CD14-positive monocyte (primary cell): ENCODE results near the gene CCL11. TPM values are rescaled to one million over a fixed set of nuclear protein-coding genes. Genes with fewer than 3 reads are reported as not detected.

Experiments
- DNase-seq, 3 donors: peaks; one replicate each; pipeline ENCODE4 v3.0.0-alpha.2; 2011 to 2022
- H2AFZ ChIP-seq: 2 replicates; pipeline ENCODE4 v1.6.0; 2012; ENCODE audit warnings: mild to moderate bottlenecking, low read depth, low read length, inconsistent platforms; ENCODE audit not compliant: insufficient read depth, poor library complexity, severe bottlenecking
- H3K27ac ChIP-seq, 2 donors: 1 replicate in 1 of 2; 2 replicates in 1 of 2; pipeline ENCODE4 v1.5.1; 2012 to 2013; ENCODE audit warnings: low read length in 2 of 2, control low read depth in 1 of 2, inconsistent platforms in 1 of 2, low read depth in 1 of 2, mild to moderate bottlenecking in 1 of 2
- H3K27me3 ChIP-seq, 2 donors: one replicate each; pipeline versions ENCODE4 v1.6.0 to v1.6.1; 2011 to 2013; ENCODE audit warnings: low read length in 2 of 2; ENCODE audit not compliant: control insufficient read depth in 2 of 2, insufficient read depth in 2 of 2
- H3K36me3 ChIP-seq, 2 donors: replicated peaks in 1 of 2; 1 replicate in 1 of 2; 2 replicates in 1 of 2; pipeline versions ENCODE4 v1.5.1 to v1.6.1; 2012 to 2013; ENCODE audit warnings: low read length in 2 of 2, control low read depth in 1 of 2, inconsistent platforms in 1 of 2, mild to moderate bottlenecking in 1 of 2; ENCODE audit not compliant: insufficient read depth in 2 of 2, control insufficient read depth in 1 of 2
- H3K4me1 ChIP-seq, 2 donors: 1 replicate in 1 of 2; 2 replicates in 1 of 2; pipeline versions ENCODE4 v1.5.1 to v1.6.1; 2012 to 2013; ENCODE audit warnings: low read length in 2 of 2, control low read depth in 1 of 2, inconsistent platforms in 1 of 2, mild to moderate bottlenecking in 1 of 2, moderate library complexity in 1 of 2; ENCODE audit not compliant: insufficient read depth in 2 of 2, control insufficient read depth in 1 of 2
- H3K4me2 ChIP-seq: replicated peaks from 2 replicates; pipeline ENCODE3; 2012; ENCODE audit warnings: low read length, moderate library complexity, mild to moderate bottlenecking; ENCODE audit not compliant: poor library complexity, severe bottlenecking; ENCODE audit errors: extremely low read depth
- H3K4me3 ChIP-seq, 3 experiments: fragments of 200-600 bp in 1 of 3; sonication (generic) in 1 of 3; replicated peaks in 1 of 3; 1 replicate in 2 of 3; 2 replicates in 1 of 3; pipeline ENCODE4 v1.5.1; 2011 to 2013; ENCODE audit warnings: low read length in 3 of 3, mild to moderate bottlenecking in 3 of 3, control low read depth in 2 of 3, low read depth in 2 of 3, inconsistent platforms in 1 of 3, moderate library complexity in 1 of 3
- H3K79me2 ChIP-seq: 2 replicates; pipeline ENCODE4 v1.6.0; 2012; ENCODE audit warnings: mild to moderate bottlenecking, control low read depth, inconsistent platforms, low read length, moderate library complexity; ENCODE audit not compliant: insufficient read depth
- H3K9ac ChIP-seq: 2 replicates; pipeline ENCODE4 v1.6.0; 2017; ENCODE audit warnings: low read length, mild to moderate bottlenecking; ENCODE audit not compliant: insufficient read depth, poor library complexity, severe bottlenecking
- H3K9me3 ChIP-seq, 2 donors: replicated peaks in 1 of 2; 1 replicate in 1 of 2; 2 replicates in 1 of 2; pipeline versions ENCODE4 v1.5.1 to v1.6.1; 2012 to 2013; ENCODE audit warnings: low read length in 2 of 2, control low read depth in 1 of 2; ENCODE audit not compliant: control insufficient read depth in 1 of 2, insufficient read depth in 1 of 2
- H4K20me1 ChIP-seq: 2 replicates; pipeline ENCODE4 v1.6.0; 2012; ENCODE audit warnings: mild to moderate bottlenecking, low read length, control low read depth, moderate library complexity; ENCODE audit not compliant: insufficient read depth
- H3K27ac Mint-ChIP-seq, 7 donors: one replicate each; pipeline ENCODE4 v1.8.0; 2020; ENCODE audit warnings: mild to moderate bottlenecking in 7 of 7, mixed read lengths in 7 of 7, moderate library complexity in 6 of 7, inconsistent platforms in 2 of 7
- H3K27me3 Mint-ChIP-seq, 3 donors: one replicate each; pipeline ENCODE4 v1.8.0; 2021 to 2022; ENCODE audit warnings: low read depth in 3 of 3, mild to moderate bottlenecking in 3 of 3, mixed read lengths in 3 of 3, moderate library complexity in 3 of 3, inconsistent platforms in 1 of 3
- H3K36me3 Mint-ChIP-seq, 2 donors: one replicate each; pipeline ENCODE4 v1.8.0; 2020; ENCODE audit warnings: mixed read lengths in 2 of 2, inconsistent platforms in 1 of 2, mild to moderate bottlenecking in 1 of 2
- H3K4me1 Mint-ChIP-seq: one replicate; pipeline ENCODE4 v1.8.0; 2020; ENCODE audit warnings: mild to moderate bottlenecking, mixed read lengths
- H3K4me3 Mint-ChIP-seq, 2 donors: one replicate each; pipeline ENCODE4 v1.8.0; 2020; ENCODE audit warnings: mild to moderate bottlenecking in 2 of 2, mixed read lengths in 2 of 2, moderate library complexity in 1 of 2
- H3K9me3 Mint-ChIP-seq, 7 donors: one replicate each; pipeline ENCODE4 v1.8.0; 2020 to 2022; ENCODE audit warnings: mixed read lengths in 7 of 7, mild to moderate bottlenecking in 6 of 7, moderate library complexity in 6 of 7, inconsistent platforms in 2 of 7
- WGBS: methylation state at CpG from one replicate; pipeline ENCODE4 v1.1.5; 2013; ENCODE audit warnings: missing lambda C conversion rate; ENCODE audit not compliant: insufficient coverage; 5-methylcytosine and 5-hydroxymethylcytosine counted together
- intact Hi-C, 2 donors: fragments of 100-400 bp; cut with micrococcal nuclease; formaldehyde crosslinking; loops; one replicate each; pipeline versions ENCODE4 v1.15.0 to v1.15.1; 2023
- polyA plus RNA-seq, 3 donors: library from polyadenylated mRNA; depleted of rRNA in 1 of 3; unstranded in 2 of 3; stranded (reverse) in 1 of 3; fragments of 300-500 nt in 2 of 3; fragments of >200 nt in 1 of 3; fragmentation: Illumina TruSeq in 2 of 3; gene quantifications; 1 replicate in 2 of 3; 2 replicates in 1 of 3; pipeline ENCODE4 v1.2.3, GENCODE V29; 2012 to 2021
- TF ChIP-seq, protein P1 (sequence below): fragments of 200-600 bp; IDR thresholded peaks from one replicate; pipeline ENCODE4 v1.8.0; 2022; ENCODE audit warnings: antibody characterized with exemption, mild to moderate bottlenecking

The CCL11 gene
- polyA plus RNA-seq, 3 donors, result not detected

- H3K27ac ChIP-seq, result no peak overlapping the region
- H3K4me1 ChIP-seq, result peaks cover 82 to 85% of the 10 kb centered on the region in 2 donors
- TF ChIP-seq, protein P1, sequence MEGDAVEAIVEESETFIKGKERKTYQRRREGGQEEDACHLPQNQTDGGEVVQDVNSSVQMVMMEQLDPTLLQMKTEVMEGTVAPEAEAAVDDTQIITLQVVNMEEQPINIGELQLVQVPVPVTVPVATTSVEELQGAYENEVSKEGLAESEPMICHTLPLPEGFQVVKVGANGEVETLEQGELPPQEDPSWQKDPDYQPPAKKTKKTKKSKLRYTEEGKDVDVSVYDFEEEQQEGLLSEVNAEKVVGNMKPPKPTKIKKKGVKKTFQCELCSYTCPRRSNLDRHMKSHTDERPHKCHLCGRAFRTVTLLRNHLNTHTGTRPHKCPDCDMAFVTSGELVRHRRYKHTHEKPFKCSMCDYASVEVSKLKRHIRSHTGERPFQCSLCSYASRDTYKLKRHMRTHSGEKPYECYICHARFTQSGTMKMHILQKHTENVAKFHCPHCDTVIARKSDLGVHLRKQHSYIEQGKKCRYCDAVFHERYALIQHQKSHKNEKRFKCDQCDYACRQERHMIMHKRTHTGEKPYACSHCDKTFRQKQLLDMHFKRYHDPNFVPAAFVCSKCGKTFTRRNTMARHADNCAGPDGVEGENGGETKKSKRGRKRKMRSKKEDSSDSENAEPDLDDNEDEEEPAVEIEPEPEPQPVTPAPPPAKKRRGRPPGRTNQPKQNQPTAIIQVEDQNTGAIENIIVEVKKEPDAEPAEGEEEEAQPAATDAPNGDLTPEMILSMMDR, result no peak
- H3K79me2 ChIP-seq, result no peaks in the 10 kb centered on the region
- H3K36me3 ChIP-seq, result no peaks in the 10 kb centered on the region
- H3K9me3 ChIP-seq, result no peaks in the 10 kb centered on the region
- 95% methylated on average over 2 of the region's 3 CpGs for WGBS
- H2AFZ ChIP-seq, result no peak overlapping the region
- H3K4me3 Mint-ChIP-seq, result no peak overlapping the region
- no peak for DNase-seq
- H3K4me2 ChIP-seq, result no peak overlapping the region
- H3K27me3 ChIP-seq, result no peaks in the 10 kb centered on the region
- H3K9me3 Mint-ChIP-seq, result peaks cover 0 to 9% (median 0%) of the 10 kb centered on the region in 7 donors
- H3K27me3 Mint-ChIP-seq, result peaks cover 0 to 11% (median 0%) of the 10 kb centered on the region in 3 donors
- no peak overlapping the region for H3K9ac ChIP-seq
- no peak overlapping the region for H3K4me3 ChIP-seq
- intact Hi-C loops, result loop anchor here in 1 of 2 donors (10.0 kb wide), 1 partner anchor 64 kb away; the partner anchor contains the start of gene CCL8
- H3K27ac Mint-ChIP-seq, result peak overlapping the region in 4 of 7 donors; percentile 8 to 74 (median 34)
- no peaks in the 10 kb centered on the region for H4K20me1 ChIP-seq
- H3K36me3 Mint-ChIP-seq, result peaks cover 3 to 13% of the 10 kb centered on the region in 2 donors
- H3K4me1 Mint-ChIP-seq, result peaks cover 48% of the 10 kb centered on the region
These were observed 34.4 kb upstream of the CCL11 start for GRCh38 chr17:34251186-34251585.

- Mint-ChIP-seq H3K4me3 (no peak overlapping the region), H3K27me3 (peaks cover 0 to 11% (median 0%) of the 10 kb centered on the region in 3 donors), H3K9me3 (peaks cover 0 to 9% (median 0%) of the 10 kb centered on the region in 7 donors), H3K36me3 (peaks cover 3 to 14% of the 10 kb centered on the region in 2 donors), H3K4me1 (peaks cover 51% of the 10 kb centered on the region), H3K27ac (peak overlapping the region; percentile 43 to 87 (median 80))
- DNase-seq, result peak; percentile 76 to 90 (median 84)
- intact Hi-C loops, result loop anchor here (2.0 to 10.0 kb wide), 2 partner anchors 55 to 63 kb away; partner anchors contain the start of gene CCL8 (in 1 of the 2)
- Histone ChIP-seq H3K4me3 (peak overlapping the region in 1 of 3 experiments; percentile 14), H2AFZ (no peak overlapping the region), H4K20me1 (no peaks in the 10 kb centered on the region), H3K9me3 (no peaks in the 10 kb centered on the region), H3K4me2 (peak overlapping the region; percentile 4), H3K27ac (peak overlapping the region in 1 of 2 donors; percentile 1), H3K36me3 (no peaks in the 10 kb centered on the region), H3K79me2 (no peaks in the 10 kb centered on the region), H3K27me3 (no peaks in the 10 kb centered on the region), H3K9ac (no peak overlapping the region), H3K4me1 (peaks cover 73 to 76% of the 10 kb centered on the region in 2 donors)
- TF ChIP-seq, protein P1, result no peak
- 0% methylated on average over 1 of the region's 5 CpGs for WGBS
These were observed 33.5 kb upstream of the CCL11 start for GRCh38 chr17:34252095-34252443.
